ENCODE results near the gene SDCBP2.

GRCh38 chr20:1330075-1330830 is 1.3 kb upstream of the SDCBP2 start:
- no peak for TF ChIP-seq ZNF577 (CRISPR knock-in tag; IDR thresholded peaks at IDR 0.05; ENCODE audit: borderline replicate concordance, low read depth)
- no peak for TF ChIP-seq ATF7 (IDR thresholded peaks at IDR 0.05)
- no peak for TF ChIP-seq ATF7 (CRISPR knock-in tag; IDR thresholded peaks at IDR 0.05)
- no peak for TF ChIP-seq RAD21 (CRISPR knock-in tag; IDR thresholded peaks at IDR 0.05)
- TF ChIP-seq CTCF (CRISPR knock-in tag; IDR thresholded peaks at IDR 0.05): no peak
- TF ChIP-seq TCF7 (IDR thresholded peaks at IDR 0.05; ENCODE audit: low read depth): no peak
- TF ChIP-seq JUND (CRISPR knock-in tag; IDR thresholded peaks at IDR 0.05): no peak
- TF ChIP-seq MAX (IDR thresholded peaks at IDR 0.05): no peak
- TF ChIP-seq ZEB1 (IDR thresholded peaks at IDR 0.05; ENCODE audit: insufficient replicate concordance, low read depth): no peak
- no peak for TF ChIP-seq ZNF407 (CRISPR knock-in tag; IDR thresholded peaks at IDR 0.05; ENCODE audit: not compliant biosample characterization)
- no peak for TF ChIP-seq ZNF460 (CRISPR knock-in tag; IDR thresholded peaks at IDR 0.05; ENCODE audit: borderline replicate concordance)
- TF ChIP-seq U2AF2 (IDR thresholded peaks at IDR 0.05; ENCODE audit: low read depth, low read length): no peak
- TF ChIP-seq FOXM1 (CRISPR knock-in tag; IDR thresholded peaks at IDR 0.05): no peak
- TF ChIP-seq ZNF501 (CRISPR knock-in tag; IDR thresholded peaks at IDR 0.05): no peak
